GM19043 (cell line): Measurements from ENCODE around the gene OR2L5.

Source experiments
- ATAC-seq: cut with Tn5 transposase; IDR thresholded peaks from one replicate; pipeline ENCODE4 v1.9.1; 2021; ENCODE audit warnings: low read depth; ENCODE audit not compliant: unreplicated experiment

OR2L5 gene

GRCh38 chr1:248013229-248013710 lies at the start of gene OR2L5:
OR2L5 (plus strand) TSS chr1:248013660; CDS start chr1:248021948, 8,288 bp downstream.
- no peak for ATAC-seq

- ATAC-seq: no peak
Observed at GRCh38 chr1:247964933-247965332, 48.5 kb upstream of the OR2L5 start, which contains the start of gene OR2AK2. OR2AK2 (plus strand) TSS chr1:247965233; CDS start chr1:247965377, 144 bp downstream.

- ATAC-seq: peak; percentile 80
Observed at GRCh38 chr1:247966532-247967204, 46.8 kb upstream of the OR2L5 start.

- ATAC-seq: no peak
Observed at GRCh38 chr1:247992986-247993385, 20.5 kb upstream of the OR2L5 start.

GRCh38 chr1:247998811-247999210 lies 14.6 kb upstream of the OR2L5 start:
- no peak for ATAC-seq

GRCh38 chr1:248000169-248000568 lies 13.3 kb upstream of the OR2L5 start:
- ATAC-seq: no peak

GRCh38 chr1:248007778-248008177 lies 5.7 kb upstream of the OR2L5 start:
- ATAC-seq: no peak

GRCh38 chr1:248009681-248010080 lies 3.8 kb upstream of the OR2L5 start:
- ATAC-seq: no peak

- no peak for ATAC-seq
Observed at GRCh38 chr1:248015803-248016202, 2.3 kb downstream of the OR2L5 start.

GRCh38 chr1:248029770-248030169 lies 16.3 kb downstream of the OR2L5 start, which contains the start of gene OR2L2:
OR2L2 (plus strand) TSS chr1:248030070; CDS start chr1:248038268, 8,198 bp downstream.
- ATAC-seq: no peak

GRCh38 chr1:248045209-248045608 lies 31.7 kb downstream of the OR2L5 start:
- ATAC-seq: no peak

GRCh38 chr1:248046536-248046935 lies 33.1 kb downstream of the OR2L5 start, which contains the start of gene OR2L3:
OR2L3 (plus strand) TSS chr1:248046836; CDS start chr1:248060682, 13,846 bp downstream.
- no peak for ATAC-seq

- no peak for ATAC-seq
Observed at GRCh38 chr1:248047008-248047407, 33.5 kb downstream of the OR2L5 start.

GRCh38 chr1:248054671-248055070 lies 41.2 kb downstream of the OR2L5 start:
- ATAC-seq: no peak

GRCh38 chr1:248055261-248055660 lies 41.8 kb downstream of the OR2L5 start:
- ATAC-seq: no peak

- ATAC-seq: no peak
Observed at GRCh38 chr1:248065071-248065470, 51.6 kb downstream of the OR2L5 start.

- no peak for ATAC-seq
Observed at GRCh38 chr1:248065604-248066003, 52.1 kb downstream of the OR2L5 start.
